GM19238 (cell line): ENCODE results near the gene GABBR2.

ENCODE experiments used
- DNase-seq: peaks from one replicate; pipeline ENCODE4 v3.0.0; 2011; ENCODE audit warnings: low spot score; ENCODE audit not compliant: insufficient read length

Gene GABBR2

DNA sequence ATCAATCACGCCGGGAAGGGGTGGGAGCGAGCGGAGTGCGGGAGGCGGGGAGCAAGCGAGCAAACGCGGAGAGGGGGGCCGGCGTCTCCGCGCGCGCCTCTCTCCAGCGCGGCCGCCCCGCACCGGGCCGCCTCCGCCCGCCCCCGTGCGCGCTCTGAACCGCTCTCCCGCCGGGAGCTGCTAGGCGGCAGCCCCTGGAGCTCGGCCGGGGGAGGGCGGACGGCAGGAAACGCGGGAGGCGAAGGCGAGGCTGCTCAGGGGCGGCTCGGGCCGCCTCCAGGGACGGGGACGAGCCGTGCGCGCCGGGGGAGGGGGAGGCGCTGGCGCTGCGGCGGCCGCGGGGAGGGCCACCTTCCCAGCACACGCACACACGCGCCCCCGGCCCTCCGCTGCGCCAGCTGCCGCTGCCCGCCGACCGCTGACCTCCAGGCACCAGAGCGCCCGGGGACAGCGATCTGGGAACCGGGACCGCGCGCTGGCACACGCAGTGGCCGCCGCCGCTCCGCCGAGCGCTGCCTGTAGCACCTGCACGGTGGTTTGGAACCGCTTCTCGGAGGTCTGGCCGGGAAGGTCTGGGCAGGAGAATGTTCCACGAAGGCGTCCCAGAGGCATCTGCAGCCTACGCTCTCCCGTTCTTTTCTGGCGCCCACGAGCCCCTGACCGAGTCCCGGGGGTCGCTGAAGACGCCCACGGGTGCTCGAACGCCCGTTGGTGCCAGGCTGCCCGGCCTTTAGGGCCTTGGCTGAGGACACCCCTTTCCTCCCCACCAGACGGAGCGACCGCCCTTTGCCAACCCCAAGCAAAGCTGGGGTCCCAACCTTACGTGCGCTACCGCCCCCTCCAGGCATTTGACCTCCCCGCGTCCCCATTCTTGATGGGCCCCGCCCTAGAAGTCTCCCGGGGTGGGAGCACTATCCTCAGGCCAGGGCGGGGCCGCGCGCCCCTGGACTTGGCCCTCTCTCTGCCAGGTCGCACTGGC is at the start of gene GABBR2:
TSS of gene GABBR2 (minus strand) at position 3 of the 979 bp plus-strand sequence. CDS start 198 bp downstream, outside the sequence.
- DNase-seq, result no peak

DNA sequence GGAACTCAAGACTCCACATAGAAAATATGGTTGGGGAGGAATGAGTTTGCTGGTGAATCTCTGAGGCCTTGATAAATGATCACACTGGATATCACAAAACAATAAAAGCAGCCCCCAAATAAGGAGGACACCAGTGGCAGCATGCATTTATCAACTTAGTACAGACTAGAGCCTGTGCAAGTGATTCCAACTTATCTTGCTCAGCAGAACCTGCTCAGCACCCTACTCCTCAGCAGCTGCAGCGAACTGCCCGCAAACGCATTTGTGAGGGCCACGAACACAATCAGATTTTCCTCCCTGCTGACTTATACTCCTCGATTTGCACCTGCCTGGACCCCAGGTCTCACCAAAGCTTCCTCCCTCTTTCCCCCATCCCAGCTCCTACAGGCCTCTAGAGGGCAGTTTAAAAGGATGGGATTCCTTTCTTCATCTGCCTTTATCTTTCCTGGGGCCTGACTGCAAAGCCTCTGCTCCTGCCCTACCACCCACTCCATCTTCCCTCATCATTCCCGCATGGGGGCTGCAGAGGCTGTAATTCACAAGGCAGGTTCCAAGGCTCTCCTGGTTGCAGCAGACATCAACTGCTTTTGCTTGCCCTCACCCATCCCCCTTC is 46.4 kb upstream of the GABBR2 start:
- DNase-seq, result no peak

DNA sequence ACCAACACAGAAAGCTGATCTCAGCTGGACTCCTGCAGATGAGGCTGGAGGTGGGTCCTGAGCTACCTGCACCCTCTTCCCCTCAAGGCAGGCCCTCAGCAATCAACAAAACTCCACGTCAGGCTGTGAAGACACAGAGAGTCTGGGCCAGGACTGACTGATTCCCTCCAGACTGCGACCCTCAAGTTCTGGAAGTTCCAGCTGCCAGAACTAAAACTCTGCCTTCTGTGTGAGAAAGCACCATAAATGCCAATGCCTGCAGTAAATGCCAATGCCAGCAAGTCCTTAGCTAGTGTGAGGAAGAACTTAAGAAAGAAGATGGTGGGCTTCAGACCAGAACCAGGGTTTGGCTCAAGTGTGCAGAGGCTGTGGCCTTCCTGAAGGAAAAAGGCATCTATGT is 42.5 kb upstream of the GABBR2 start:
- no peak for DNase-seq

DNA sequence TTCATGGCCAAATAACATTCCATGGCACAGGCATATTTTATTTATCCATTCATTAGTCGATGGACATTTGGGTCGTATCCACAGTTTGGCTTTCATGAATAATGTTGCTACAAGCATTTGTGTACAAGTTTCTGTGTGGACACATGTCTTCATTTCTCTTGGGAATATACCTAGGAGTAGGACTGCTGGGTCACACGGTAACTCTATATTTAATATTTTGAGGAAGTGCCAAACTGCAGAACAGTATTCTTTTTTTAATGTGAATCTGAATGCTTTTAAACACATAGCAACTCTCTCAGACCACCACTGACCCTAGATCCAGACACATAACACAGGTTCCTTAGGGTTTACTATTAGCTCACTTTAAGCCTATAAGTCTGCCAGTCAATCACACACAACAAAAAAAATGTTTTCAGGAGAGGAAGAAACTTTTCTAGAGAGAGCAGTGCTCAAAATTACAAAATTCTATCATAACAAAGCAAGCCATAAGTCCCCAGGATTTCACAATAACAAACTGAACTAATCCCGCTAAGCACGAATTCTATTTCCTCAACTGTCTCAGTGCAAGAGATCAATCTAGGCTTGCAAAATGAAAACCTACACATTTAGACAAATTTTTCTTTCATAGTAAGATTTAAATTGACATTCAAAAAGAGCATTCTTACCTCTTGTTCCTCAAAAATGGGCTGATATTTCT is 41.8 kb upstream of the GABBR2 start:
- DNase-seq, result no peak

DNA sequence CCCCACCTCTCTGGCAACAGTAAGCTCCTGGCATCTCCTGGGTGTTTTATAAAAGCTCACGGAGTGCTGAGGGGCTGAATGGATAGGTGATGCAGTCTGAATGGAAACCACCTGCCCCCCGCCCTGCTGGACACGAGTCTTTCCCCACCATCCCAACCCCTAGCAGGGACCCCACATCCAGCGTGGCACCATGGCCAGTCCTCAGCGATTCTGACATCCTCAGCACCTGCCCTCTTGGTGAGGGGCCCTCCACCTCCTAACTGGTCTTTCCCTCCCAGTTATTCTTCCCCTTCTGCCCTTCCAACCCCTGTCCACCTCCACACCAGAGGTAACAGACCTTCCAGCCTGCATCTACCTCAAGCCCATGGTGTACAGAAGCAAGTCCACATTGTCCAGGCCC is 38.7 kb upstream of the GABBR2 start:
- DNase-seq, result no peak

DNA sequence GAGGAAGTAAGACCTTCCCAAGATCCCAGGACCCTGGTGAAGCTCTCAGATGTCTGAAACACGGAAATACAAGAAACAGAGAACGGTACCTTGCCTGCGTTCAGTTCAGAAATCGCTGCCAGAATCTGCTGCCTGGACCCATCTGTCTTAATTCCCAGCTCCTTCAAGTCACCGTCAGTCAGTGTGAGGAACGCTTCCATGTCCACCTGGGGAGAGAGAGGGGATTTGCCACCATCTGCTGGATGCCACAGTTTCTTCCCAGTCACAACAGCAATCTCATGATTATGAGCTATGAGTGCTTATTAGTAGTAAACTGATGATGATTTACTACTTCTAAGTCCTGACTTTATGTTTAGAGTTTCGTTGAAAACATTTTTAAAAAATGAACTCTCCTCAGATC is 36.7 kb upstream of the GABBR2 start:
- DNase-seq, result no peak

DNA sequence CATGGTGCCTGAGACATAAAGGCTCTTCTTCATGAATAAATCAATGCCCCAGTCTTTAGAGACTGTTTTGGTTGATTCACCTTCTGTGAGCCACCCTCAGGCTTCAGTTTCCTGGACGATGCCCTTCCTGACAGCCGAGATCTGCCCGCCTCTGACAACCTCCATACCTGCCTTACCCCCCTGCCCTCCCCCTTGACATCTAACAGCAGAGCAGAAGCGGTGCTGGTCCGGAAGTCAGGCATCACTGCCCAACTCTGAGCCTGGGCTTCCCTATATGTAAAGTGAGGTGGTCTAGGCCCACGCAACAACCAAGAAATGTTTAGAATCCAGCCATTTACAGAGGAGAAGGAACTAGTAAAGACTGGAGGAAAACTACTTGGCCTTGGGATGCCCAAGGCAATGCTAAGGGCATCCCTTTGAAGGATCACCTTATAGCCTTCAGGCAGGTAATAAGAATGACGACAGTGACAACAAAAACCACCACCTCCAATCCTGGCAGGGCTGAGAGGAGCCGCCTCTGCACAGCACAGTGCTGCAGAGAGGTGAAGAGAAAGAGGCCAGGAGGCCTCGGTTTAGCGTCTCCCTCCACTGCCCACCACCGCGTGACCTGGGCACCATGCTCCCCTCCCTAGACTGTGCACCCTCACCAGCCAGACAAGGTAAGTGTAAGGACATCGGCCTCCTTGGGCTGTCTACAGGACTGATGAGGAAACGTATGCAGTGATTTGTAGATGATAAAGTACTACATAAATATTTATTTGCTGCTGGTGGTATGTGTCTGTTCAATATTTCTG is 35.3 kb upstream of the GABBR2 start:
- no peak for DNase-seq

DNA sequence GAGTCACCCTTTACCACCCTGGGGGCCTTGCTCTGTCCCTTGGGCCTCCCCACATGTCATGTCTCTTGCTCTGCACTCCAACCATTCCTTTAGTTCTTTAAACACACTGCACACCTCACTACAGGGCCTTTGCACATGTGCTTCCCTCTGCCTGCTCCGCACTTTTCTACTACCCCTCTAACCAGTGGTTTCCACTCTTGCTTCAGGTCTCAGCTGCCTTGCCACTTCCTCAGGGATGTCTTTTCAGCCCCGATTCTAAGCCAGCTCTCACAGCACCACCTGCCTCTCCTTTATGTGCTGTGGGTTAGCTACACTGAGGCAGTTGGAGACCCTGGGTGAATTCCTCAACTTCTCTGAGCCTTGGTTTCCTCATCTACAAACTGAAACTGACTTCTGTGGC is 34.6 kb upstream of the GABBR2 start:
- DNase-seq, result no peak

DNA sequence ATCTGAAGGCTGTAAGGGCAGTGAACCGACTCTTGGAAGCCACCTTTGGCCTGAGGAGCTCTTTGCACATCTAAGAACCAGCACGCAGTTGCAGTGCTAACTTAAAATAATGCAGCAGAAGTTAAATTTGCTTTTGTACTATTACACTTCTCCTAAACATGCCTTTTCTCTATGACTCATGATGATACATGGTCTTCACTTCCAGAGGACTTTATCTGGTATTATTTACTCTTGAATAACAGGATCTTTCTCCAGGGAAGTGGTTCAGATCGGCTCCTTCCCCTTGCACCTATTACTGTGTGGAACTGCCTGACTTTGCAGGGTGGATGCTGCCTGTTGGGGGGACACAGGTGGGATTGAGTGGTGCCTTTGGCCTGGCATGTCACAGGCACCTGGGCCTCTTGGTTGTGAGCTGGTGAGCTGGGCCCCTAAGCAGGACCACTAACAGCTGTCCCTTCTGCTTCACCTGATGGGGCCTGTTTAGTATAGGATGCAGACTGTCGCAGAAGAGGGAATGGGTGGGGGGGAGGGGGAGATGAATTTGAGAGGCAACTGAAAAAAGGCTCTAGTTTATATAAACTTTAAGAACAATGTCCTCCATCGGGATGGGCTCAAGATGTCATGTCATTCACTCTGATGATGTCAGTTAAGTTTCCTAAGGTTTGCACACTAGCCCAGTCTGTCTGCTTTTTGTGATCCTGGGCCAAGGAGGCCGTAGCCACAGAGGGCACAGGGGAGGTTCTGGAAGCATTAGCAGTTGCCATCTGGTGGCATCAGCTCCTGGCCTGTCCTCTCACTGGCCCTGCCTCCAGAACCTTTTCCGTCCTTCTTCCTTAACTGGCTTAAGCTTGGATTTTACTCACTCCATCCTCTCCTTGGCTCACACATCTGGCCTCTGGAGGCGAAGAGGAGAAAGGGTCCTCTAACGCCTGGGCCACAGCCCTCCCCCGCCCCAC is 33.9 kb upstream of the GABBR2 start:
- no peak for DNase-seq

DNA sequence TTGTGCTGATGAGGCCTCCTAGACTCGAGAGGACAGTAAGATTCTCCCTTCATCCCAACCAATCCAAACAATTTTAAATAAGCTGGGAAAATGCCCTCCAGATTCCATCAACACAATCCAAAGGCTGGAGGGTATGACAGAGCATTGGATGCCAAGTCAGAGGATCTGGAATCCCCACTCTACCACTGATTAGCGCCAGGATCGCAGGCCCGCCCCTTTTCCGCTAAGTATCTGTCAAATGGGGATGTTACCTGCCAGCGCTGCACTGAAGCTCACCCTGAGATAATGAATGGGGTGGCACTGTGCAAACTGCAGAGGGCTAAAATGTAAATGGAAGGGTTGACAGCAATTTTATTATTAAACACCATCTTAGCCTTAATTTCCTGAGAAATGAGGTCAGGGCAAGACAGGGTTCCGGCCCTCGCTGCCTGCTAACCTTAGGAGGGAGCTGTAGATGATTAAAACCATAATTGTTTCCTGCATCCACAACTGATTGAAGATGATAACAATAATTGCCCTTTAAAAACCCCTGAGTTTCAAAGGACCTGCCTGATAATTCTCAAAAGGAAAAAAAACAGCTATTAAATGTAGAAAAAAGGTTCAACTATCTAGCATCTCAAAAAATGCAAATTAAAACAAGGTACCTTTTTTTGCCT is 31.6 kb upstream of the GABBR2 start:
- DNase-seq, result no peak

DNA sequence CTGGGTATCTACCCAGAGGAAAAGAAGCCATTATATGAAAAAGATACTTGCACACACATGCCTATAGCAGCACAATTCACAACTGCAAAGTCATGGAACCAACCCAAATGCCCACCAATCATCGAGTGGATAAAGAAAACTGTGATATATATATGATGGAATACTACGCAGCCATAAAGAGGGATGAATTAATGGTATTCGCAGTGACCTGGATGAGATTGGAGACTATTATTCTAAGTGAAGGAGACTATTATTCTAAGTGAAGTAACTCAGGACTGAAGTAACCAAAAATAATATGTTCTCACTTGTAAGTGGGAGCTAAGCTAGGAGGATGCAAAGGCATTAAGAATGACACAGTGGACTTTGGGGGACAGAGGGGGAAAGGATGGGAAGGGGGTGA is 30.0 kb upstream of the GABBR2 start:
- no peak for DNase-seq

DNA sequence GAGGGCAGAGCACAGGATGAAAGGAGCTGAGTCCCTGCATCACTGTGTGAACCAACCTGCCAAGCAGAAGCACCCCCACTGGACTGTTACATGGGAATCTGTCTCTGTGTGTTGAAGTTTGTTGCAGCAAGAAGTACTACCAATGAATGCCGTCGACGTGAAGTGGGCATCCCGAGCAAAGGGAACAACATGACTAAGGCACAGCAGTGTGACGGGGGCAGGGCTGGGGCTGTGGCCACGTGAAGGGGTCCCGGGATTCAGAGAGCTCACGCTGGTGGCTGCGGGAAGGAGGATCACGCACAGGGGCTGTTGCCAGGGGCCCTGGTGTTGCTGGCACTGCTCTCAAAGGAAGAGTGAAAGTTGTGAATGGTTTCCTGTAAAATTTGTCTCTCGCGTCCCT is 27.5 kb upstream of the GABBR2 start:
- DNase-seq, result no peak

DNA sequence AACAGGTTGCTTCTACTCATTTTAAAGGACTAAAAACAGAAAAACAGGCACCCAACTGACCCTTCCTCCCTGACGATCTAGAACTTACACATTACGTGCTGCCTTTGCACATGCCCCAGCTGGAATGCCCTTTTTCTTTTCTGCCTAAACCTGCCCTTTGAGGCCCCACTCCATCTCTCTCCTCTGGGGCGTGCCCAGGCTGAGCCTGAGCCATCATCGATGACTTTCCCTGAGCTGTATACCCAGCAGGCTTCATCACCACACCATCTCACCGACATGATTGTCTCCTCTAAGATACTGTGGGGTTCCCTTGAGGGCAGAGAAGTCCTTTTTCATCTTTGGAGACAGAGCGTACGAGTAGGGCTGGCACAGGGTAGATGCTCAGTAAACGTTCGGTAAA is 24.1 kb upstream of the GABBR2 start:
- DNase-seq, result no peak

DNA sequence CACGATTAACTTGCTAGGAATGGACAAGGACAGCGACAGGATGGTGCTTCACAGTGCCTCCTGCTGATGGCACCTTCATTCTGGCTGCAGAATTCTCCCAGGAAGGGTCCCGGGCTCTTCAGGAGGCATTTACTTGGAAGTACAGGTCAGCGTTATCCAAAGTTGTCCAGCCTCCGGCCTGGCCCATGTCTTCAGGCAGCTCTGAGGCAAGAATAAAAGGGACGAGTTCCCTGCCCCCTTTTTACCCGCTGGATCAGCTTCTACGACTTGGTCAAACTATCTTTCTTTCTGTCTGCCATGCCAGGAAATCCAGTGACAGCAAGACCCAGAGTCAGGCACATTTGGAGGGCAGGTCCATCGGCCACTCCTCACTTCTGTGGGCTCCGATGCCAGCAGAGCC is 23.4 kb upstream of the GABBR2 start:
- no peak for DNase-seq

DNA sequence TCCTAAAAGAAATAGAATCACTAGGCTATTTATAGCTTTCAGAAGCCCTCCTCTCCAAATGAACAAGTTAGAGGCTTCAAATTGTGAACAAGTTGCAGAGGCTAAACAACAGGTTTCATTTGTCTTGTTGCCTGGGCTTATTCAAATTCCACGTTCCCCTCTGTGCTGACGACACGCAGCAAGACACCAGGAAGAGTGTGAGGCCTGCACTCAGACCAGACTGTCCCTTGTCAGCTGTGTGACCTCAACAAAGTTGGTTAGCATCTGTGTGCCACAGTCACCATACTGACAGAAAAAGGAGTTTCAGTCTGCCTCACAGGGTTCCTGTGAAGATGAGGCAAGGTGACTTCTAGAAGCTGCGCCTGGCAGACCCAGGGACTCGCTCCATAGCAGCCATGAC is 22.1 kb upstream of the GABBR2 start:
- no peak for DNase-seq

DNA sequence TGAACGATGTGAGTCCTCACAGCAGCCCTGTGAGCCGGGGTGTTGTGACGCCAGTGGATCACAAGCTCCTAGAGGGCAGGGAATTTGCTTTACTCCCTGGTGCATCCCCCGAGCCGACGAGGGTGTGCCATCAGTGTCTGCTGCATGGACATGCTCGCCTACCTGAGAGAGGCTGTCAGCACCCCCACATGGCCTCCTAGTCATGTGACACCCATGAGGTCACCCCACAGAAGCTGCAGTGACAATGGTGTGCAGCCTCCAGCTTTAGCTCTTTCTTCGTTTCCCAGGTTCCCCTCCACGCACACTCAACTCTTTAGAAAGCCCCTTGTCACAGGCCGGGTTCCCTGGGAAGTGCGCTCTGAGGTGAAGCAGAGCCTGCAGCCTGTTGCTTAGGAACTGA is 19.8 kb upstream of the GABBR2 start:
- no peak for DNase-seq

DNA sequence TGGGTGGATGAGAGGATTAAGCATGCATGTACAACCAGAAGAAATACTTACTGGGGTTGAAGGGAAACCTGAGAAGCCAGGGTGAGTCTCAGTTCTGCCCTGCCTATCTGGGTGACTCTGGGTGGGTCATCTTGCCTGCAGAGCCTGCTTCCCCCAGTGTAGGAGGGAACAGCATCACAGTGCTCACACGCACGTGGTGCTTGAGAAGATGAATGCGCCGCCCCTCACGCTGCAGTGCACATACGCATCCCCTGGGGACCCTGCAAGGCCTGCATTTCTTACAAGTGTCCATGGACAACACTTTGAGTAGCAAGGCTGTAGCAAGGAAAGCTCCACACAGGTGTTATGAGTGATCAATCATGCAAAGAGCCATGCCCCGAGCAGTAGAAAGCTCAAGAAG is 18.7 kb upstream of the GABBR2 start:
- no peak for DNase-seq

DNA sequence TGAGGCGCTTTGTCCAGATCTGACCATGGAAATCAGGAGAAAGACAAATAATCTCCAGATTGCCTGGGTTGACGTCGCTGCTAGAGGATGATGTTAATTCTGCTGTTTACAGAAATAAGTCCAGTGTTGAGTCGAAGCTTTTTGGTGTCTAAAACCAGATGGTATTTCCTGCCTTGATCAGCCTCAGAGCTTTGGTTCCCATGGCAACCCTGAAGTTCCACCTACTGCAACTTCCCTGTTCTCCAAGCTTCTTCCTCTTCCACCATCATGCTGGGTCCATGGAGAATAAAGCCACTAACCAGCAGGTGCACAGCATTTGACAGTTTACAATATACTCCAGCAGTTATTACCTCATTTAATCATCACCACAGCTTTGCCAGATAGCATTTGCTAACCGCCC is 18.0 kb upstream of the GABBR2 start:
- DNase-seq, result no peak

DNA sequence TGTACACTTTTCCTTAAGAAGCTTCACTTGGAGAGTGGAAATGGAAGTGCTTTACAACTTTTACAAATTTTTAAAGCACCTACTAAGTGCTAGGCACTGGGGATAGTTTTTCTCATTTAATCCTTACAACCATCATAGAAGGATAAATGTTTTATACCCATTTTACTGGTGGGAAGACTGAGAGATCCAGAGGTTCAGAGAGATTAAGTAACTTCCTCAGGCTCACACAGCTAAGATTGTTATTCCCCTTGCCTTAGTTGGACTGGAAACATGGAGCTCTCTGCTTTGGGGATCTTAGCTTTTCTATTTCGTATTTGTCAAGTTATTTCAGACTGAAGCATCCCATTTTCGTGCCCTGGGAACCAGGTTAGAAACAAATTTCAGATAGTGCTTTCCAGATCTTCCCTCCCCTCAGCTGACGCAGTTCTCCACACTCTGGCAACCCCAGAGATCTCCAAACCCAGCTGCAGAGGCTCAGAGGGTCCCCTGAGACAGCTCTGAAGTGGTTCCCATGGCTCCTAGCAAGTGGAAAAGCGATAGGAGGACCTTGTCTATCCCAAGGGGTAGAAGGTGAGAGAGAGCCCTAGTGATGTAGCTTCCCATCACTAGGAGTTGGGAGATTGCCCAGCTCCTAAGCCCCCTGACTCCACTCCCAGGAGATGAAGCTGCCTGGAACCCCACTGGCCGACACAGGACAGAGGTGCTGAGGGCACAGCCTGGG is 16.2 kb upstream of the GABBR2 start:
- no peak for DNase-seq
